ENCODE data around the gene ANKH. TPM values are rescaled to one million over a fixed set of nuclear protein-coding genes. Genes with fewer than 3 reads are reported as not detected.

Gene ANKH
- total RNA-seq, 4 donors from 2014 or later: 18.1 to 44.5 (median 30.5) TPM

DNA sequence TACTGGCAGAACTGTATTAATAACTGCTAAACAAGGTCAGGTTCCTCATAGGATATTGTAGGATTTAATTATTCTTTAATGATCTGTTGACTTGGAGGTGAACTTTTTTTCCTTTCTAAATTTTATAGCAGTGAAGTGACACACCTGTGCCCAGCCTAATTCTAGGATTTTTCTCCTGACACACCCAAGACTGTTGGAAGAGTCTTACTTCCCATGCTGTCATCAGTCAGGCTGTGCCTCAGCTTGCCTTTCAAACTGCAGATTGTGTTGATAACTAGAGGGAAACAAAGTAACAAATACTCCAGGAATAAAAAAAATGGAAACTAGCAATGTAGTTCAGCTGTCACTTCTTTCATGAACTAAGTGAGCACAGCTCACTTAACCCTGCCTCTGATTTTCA lies 185.1 kb downstream of the ANKH start:
- TF ChIP-seq, protein P1, sequence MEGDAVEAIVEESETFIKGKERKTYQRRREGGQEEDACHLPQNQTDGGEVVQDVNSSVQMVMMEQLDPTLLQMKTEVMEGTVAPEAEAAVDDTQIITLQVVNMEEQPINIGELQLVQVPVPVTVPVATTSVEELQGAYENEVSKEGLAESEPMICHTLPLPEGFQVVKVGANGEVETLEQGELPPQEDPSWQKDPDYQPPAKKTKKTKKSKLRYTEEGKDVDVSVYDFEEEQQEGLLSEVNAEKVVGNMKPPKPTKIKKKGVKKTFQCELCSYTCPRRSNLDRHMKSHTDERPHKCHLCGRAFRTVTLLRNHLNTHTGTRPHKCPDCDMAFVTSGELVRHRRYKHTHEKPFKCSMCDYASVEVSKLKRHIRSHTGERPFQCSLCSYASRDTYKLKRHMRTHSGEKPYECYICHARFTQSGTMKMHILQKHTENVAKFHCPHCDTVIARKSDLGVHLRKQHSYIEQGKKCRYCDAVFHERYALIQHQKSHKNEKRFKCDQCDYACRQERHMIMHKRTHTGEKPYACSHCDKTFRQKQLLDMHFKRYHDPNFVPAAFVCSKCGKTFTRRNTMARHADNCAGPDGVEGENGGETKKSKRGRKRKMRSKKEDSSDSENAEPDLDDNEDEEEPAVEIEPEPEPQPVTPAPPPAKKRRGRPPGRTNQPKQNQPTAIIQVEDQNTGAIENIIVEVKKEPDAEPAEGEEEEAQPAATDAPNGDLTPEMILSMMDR (IDR thresholded peaks at IDR 0.05; ENCODE audit: low read depth): no peak

DNA sequence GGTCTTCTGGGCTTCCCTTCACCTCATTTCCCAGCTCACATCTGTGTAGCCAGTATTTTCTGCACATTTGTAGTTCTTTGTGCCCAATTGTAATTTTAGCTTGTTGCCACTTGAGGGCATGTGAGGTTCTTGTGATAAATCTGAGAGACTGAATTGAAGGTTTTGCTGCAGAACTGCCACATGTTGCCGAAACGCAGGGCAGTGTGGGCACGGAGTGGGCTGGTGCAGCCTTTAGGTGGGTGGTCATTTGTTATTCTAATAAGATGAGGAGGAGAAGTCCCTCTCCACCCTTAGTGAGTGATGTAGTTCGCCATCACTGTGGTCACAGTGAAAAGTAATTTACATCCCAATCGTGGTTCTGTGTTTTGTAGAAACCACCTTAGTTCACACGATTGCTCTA lies 185.8 kb downstream of the ANKH start:
- TF ChIP-seq, protein P1 (IDR thresholded peaks at IDR 0.05; ENCODE audit: low read depth): no peak

DNA sequence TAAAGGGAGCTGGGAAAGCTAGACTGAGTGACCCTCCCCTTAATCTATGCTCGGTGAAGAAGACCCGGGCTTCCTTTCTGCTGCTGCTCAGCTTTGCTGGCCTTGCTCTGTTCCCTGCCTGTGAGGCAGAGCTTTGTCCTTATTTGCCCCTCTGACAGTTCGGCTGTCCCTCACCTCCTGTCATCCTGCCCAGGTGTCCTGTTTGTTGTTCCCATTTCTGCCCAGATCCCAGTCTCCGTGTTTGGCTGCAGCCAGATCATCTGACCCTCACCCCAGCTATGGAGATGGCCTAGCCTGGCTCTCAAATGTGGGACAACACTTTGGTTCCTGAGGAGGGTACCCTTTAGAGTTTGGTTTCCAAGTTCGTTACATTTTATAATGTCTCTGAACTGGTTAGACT lies 186.8 kb downstream of the ANKH start:
- TF ChIP-seq, protein P1 (IDR thresholded peaks at IDR 0.05; ENCODE audit: low read depth): no peak

DNA sequence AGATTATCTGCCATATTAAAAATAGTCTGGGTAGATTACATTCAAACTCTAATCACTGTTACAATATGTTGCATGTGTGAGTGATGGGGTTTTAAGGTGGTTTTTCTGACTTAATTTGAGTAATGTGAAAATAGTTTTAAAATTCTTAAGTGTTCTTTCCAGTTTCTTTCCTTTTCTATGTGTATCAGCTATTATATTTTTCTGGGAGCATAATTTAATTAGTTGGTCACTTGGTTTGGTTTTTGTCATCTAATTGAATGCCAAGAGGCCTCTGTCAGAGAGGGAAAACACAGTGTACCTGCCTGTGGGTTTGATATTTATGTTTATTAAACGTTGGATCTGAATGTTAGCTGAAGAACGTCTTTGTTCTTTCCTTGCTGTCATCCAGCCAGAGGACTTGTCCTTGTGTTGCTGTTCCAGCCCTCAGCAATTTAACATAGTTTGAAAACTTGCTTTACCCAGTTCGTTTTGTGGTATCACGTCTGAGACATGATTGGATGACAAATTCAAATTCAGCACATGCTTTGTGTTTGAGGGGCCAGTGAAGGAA lies 187.6 kb downstream of the ANKH start:
- TF ChIP-seq, protein P1 (IDR thresholded peaks at IDR 0.05; ENCODE audit: low read depth): no peak

DNA sequence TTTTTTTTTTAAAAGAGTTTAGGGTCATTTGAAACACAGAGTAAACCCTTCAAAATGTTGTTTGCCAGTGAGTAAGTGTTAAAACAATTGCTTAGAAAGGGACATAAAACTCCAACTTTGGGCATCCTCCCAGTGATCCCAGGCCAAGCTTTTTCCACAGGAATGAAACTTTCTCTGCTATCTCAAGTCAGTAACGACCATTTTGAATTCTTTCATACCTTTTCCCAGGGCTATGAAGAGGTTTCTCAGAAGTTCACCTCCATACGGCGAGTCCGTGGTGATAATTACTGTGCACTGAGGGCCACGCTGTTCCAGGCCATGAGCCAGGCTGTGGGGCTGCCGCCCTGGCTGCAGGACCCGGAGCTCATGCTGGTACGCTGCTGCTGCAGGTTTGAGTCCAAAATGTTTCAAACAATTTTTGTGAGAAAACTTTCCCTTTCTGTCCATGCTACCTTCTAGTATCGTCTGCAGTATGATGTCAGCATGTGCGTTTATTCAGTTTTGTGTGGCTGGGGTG lies 190.3 kb downstream of the ANKH start:
- TF ChIP-seq, protein P1 (IDR thresholded peaks at IDR 0.05; ENCODE audit: low read depth): no peak

DNA sequence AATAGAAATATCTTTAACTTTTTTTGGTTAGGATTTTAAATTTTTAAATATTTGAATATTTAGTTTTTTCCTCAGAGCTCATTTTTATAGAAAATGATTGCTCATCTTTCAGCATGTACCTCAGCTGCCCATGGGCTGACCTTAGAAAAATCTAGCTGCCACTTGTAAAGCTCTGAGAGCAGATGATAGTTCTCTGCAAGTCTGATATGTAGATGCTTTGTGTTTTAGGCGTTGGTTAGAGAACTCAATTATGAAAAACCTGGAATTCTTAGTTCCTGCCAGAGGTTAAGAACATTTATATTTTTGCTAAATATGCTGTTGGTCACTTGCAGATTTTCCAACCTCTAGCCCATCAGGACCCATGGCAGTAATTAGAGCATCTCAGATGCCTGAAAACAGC lies 192.0 kb downstream of the ANKH start:
- TF ChIP-seq, protein P1 (IDR thresholded peaks at IDR 0.05; ENCODE audit: low read depth): no peak

DNA sequence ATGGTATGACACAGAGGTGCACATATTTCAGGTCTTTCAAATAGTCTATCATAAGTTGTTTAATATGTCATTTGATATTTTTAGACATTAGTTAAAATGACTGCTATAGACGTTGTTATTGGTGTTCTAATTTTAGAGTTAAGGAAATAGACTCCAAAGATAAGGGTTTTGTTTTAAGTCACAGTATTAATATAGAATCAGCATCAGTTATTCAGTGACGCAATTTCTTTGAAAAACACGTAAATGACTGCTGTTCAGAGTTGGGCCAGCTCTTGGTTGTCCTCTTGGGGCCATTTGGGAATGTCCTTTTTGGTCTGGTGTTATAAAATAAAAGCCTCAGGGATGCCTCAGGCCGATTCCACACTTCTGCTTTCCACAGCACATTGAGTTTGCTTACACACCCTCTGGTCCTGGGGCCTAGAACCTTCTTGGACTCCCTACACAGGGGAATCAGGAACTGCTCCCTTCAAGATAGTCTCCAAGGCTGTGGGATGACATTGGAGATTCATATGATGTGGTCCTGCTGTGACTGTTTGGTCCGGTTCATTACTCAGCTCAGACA lies 192.7 kb downstream of the ANKH start:
- TF ChIP-seq, protein P1 (IDR thresholded peaks at IDR 0.05; ENCODE audit: low read depth): no peak
